Liver (tissue), 2 donors: ENCODE measurements around the gene PDE4B.

ENCODE experiments used
- CTCF ChIP-seq: fragments of 150-350 bp; IDR thresholded peaks from 2 replicates; pipeline ENCODE4 v1.5.1; 2017; ENCODE audit warnings: improper control_type of control experiment, low read depth, low read length; ENCODE audit not compliant: missing input control
- REST ChIP-seq: IDR thresholded peaks from 2 replicates; pipeline ENCODE4 v1.6.1; 2016; ENCODE audit warnings: antibody characterized with exemption, mild to moderate bottlenecking
- donor health status: healthy.

GRCh38 chr1:65795311-65795710 is 2.6 kb downstream of the PDE4B start:
- TF ChIP-seq CTCF (no peak), REST (no peak)
